HepG2 (cell line): ENCODE results near the gene SLC1A5. TPM values are rescaled to one million over a fixed set of nuclear protein-coding genes. Genes with fewer than 3 reads are reported as not detected.

Experiments
- CBX2 ChIP-seq, 2 experiments: fragments of 200-600 bp in 1 of 2; sonication (generic); formaldehyde crosslinking in 1 of 2; IDR thresholded peaks; 2 replicates each; pipeline versions ENCODE4 v1.7.0 to v1.8.1; 2018 to 2022; ENCODE audit warnings: low read depth in 2 of 2, low read length in 1 of 2, mild to moderate bottlenecking in 1 of 2, missing genetic modification reagents in 1 of 2
- HES4 ChIP-seq: sonication (generic); formaldehyde crosslinking; IDR thresholded peaks from 2 replicates; pipeline ENCODE4 v1.9.0; 2021; ENCODE audit warnings: mild to moderate bottlenecking, missing genetic modification reagents, borderline replicate concordance
- HMG20A ChIP-seq: IDR thresholded peaks from 2 replicates; pipeline ENCODE4 v1.6.1; 2016; ENCODE audit warnings: borderline replicate concordance
- KLF15 ChIP-seq: sonication (generic); formaldehyde crosslinking; IDR thresholded peaks from 2 replicates; pipeline ENCODE4 v1.8.1; 2023; ENCODE audit warnings: borderline replicate concordance, mild to moderate bottlenecking, inconsistent platforms, missing genetic modification reagents, mixed read lengths
- MAF1 ChIP-seq: sonication (generic); formaldehyde crosslinking; IDR thresholded peaks from 2 replicates; pipeline ENCODE4 v1.5.0; 2020; ENCODE audit warnings: missing genetic modification reagents, borderline replicate concordance
- MLLT10 ChIP-seq: sonication (generic); formaldehyde crosslinking; IDR thresholded peaks from 2 replicates; pipeline ENCODE4 v1.4.0; 2020; ENCODE audit warnings: missing genetic modification reagents
- PHF20 ChIP-seq: sonication (generic); formaldehyde crosslinking; IDR thresholded peaks from 2 replicates; pipeline ENCODE4 v1.5.0; 2020; ENCODE audit warnings: mild to moderate bottlenecking, missing genetic modification reagents
- RBAK ChIP-seq: sonication (generic); formaldehyde crosslinking; IDR thresholded peaks from 2 replicates; pipeline ENCODE4 v1.5.1; 2020; ENCODE audit warnings: mild to moderate bottlenecking, missing genetic modification reagents
- YEATS2 ChIP-seq: sonication (generic); formaldehyde crosslinking; IDR thresholded peaks from 2 replicates; pipeline ENCODE4 v1.4.0; 2020; ENCODE audit warnings: missing genetic modification reagents, borderline replicate concordance
- ZBTB1 ChIP-seq: sonication (generic); formaldehyde crosslinking; IDR thresholded peaks from 2 replicates; pipeline ENCODE4 v1.4.0; 2020; ENCODE audit warnings: missing genetic modification reagents, borderline replicate concordance
- ZBTB7B ChIP-seq: sonication (generic); formaldehyde crosslinking; IDR thresholded peaks from 2 replicates; pipeline ENCODE4 v1.4.0; 2020; ENCODE audit warnings: missing genetic modification reagents
- ZHX1 ChIP-seq: sonication (generic); formaldehyde crosslinking; IDR thresholded peaks from 2 replicates; pipeline ENCODE4 v1.8.1; 2022; ENCODE audit warnings: low read depth, mild to moderate bottlenecking, missing genetic modification reagents
- ZNF136 ChIP-seq: sonication (generic); formaldehyde crosslinking; IDR thresholded peaks from 2 replicates; pipeline ENCODE4 v1.8.1; 2022; ENCODE audit warnings: low read depth, mild to moderate bottlenecking, moderate library complexity, missing genetic modification reagents
- ZNF256 ChIP-seq: sonication (generic); formaldehyde crosslinking; conservative IDR thresholded peaks from 2 replicates; pipeline ENCODE4 v1.4.0; 2020; ENCODE audit warnings: missing genetic modification reagents
- ZNF317 ChIP-seq: sonication (generic); formaldehyde crosslinking; IDR thresholded peaks from 2 replicates; pipeline ENCODE4 v1.5.0; 2020; ENCODE audit warnings: mild to moderate bottlenecking, missing genetic modification reagents
- ZNF644 ChIP-seq: IDR thresholded peaks from 2 replicates; pipeline ENCODE4 v1.6.1; 2016; ENCODE audit warnings: low read depth
- polyA plus RNA-seq, 8 experiments: library from polyadenylated mRNA; depleted of rRNA in 3 of 8; stranded (reverse) in 7 of 8; unstranded in 1 of 8; fragments of >200 nt; fragmentation: Illumina TruSeq in 4 of 8; extraction: Trizol in 4 of 8; gene quantifications; 2 replicates each; pipeline versions ENCODE4 v1.2.1 to v1.2.3, GENCODE V29; 2011 to 2016; ENCODE audit warnings: low read depth in 4 of 8, missing spikeins in 1 of 8, mixed read lengths in 1 of 8; ENCODE audit not compliant: insufficient read depth in 1 of 8
- total RNA-seq, 5 experiments: library from RNA; depleted of rRNA; stranded (reverse); fragments of >200 nt; fragmentation: Illumina TruSeq; extraction: Trizol; gene quantifications; 2 replicates each; pipeline ENCODE4 v1.2.3, GENCODE V29; 2016; ENCODE audit warnings: low read depth in 1 of 5
- TF ChIP-seq, protein P1 (sequence below): sonication (generic); formaldehyde crosslinking; IDR thresholded peaks from 2 replicates; pipeline ENCODE4 v1.5.0; 2020; ENCODE audit warnings: mild to moderate bottlenecking, missing genetic modification reagents
- TF ChIP-seq, protein P2 (sequence below): sonication (generic); formaldehyde crosslinking; IDR thresholded peaks from 2 replicates; pipeline ENCODE4 v1.8.1; 2023; ENCODE audit warnings: mild to moderate bottlenecking, moderate library complexity, missing genetic modification reagents
- TF ChIP-seq, protein P3 (sequence below): IDR thresholded peaks from 2 replicates; pipeline ENCODE4 v1.6.1; 2016; ENCODE audit warnings: missing compliant biosample characterization, missing genetic modification reagents, borderline replicate concordance
- TF ChIP-seq, protein P4 (sequence below): sonication (generic); formaldehyde crosslinking; IDR thresholded peaks from 2 replicates; pipeline ENCODE4 v1.4.0; 2020; ENCODE audit warnings: mild to moderate bottlenecking, missing genetic modification reagents
- TF ChIP-seq, protein P5 (sequence below): sonication (generic); formaldehyde crosslinking; IDR thresholded peaks from 2 replicates; pipeline ENCODE4 v1.9.0; 2021; ENCODE audit warnings: missing genetic modification reagents, mild to moderate bottlenecking, borderline replicate concordance

The SLC1A5 gene
- total and polyA plus RNA-seq, 2 of the 13 experiments (the other 11 are each of a cell fraction or from before 2014, with no cell fraction given) = 120 to 159 TPM

- TF ChIP-seq, protein P1, sequence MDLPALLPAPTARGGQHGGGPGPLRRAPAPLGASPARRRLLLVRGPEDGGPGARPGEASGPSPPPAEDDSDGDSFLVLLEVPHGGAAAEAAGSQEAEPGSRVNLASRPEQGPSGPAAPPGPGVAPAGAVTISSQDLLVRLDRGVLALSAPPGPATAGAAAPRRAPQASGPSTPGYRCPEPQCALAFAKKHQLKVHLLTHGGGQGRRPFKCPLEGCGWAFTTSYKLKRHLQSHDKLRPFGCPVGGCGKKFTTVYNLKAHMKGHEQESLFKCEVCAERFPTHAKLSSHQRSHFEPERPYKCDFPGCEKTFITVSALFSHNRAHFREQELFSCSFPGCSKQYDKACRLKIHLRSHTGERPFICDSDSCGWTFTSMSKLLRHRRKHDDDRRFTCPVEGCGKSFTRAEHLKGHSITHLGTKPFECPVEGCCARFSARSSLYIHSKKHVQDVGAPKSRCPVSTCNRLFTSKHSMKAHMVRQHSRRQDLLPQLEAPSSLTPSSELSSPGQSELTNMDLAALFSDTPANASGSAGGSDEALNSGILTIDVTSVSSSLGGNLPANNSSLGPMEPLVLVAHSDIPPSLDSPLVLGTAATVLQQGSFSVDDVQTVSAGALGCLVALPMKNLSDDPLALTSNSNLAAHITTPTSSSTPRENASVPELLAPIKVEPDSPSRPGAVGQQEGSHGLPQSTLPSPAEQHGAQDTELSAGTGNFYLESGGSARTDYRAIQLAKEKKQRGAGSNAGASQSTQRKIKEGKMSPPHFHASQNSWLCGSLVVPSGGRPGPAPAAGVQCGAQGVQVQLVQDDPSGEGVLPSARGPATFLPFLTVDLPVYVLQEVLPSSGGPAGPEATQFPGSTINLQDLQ (CRISPR knock-in tag) = no peak
- TF ChIP-seq ZBTB1 = no peak
- no peak for TF ChIP-seq CBX2 (IDR thresholded peaks at IDR 0.05; ENCODE audit: low read depth, low read length)
- no peak for TF ChIP-seq CBX2 (CRISPR knock-in tag; IDR thresholded peaks at IDR 0.05; ENCODE audit: low read depth)
- TF ChIP-seq ZNF644 (CRISPR knock-in tag) = no peak
- TF ChIP-seq, protein P2, sequence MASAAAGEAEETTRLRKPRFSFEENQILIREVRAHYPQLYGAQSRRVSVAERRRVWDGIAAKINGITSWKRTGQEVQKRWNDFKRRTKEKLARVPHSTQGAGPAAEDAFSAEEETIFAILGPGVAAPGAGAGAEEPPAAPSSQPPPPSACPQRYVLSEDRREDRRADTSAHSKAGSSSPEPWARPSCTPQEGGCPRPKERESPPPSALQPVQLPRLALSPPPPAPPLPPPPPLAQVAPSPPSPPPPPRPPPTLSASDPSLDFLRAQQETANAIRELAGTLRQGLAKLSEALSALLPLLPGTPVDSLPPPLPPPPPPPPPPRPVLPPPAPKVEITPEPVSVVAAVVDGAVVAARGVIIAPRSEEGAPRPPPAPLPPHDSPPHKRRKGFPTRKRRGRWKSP (CRISPR knock-in tag) = no peak
- TF ChIP-seq ZBTB7B (CRISPR knock-in tag) = no peak
- no peak for TF ChIP-seq ZHX1 (CRISPR knock-in tag)
- no peak for TF ChIP-seq ZNF256 (CRISPR knock-in tag)
- TF ChIP-seq RBAK = no peak
- peak; percentile 26; the same call in 1 of the 2 replicates for TF ChIP-seq PHF20
- TF ChIP-seq ZNF136 (CRISPR knock-in tag) = no peak
- TF ChIP-seq, protein P3, sequence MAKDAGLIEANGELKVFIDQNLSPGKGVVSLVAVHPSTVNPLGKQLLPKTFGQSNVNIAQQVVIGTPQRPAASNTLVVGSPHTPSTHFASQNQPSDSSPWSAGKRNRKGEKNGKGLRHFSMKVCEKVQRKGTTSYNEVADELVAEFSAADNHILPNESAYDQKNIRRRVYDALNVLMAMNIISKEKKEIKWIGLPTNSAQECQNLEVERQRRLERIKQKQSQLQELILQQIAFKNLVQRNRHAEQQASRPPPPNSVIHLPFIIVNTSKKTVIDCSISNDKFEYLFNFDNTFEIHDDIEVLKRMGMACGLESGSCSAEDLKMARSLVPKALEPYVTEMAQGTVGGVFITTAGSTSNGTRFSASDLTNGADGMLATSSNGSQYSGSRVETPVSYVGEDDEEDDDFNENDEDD (CRISPR knock-in tag) = no peak
- TF ChIP-seq MAF1 (CRISPR knock-in tag) = 0 out of 2 replicates have a peak, but pooled peaks have one; percentile 23
- TF ChIP-seq KLF15 (CRISPR knock-in tag) = 0 out of 2 replicates have a peak, but pooled peaks have one; percentile 18
- no peak for TF ChIP-seq MLLT10 (CRISPR knock-in tag)
- 0 out of 2 replicates have a peak, but pooled peaks have one; percentile 11 for TF ChIP-seq ZNF317 (CRISPR knock-in tag)
- TF ChIP-seq, protein P4, sequence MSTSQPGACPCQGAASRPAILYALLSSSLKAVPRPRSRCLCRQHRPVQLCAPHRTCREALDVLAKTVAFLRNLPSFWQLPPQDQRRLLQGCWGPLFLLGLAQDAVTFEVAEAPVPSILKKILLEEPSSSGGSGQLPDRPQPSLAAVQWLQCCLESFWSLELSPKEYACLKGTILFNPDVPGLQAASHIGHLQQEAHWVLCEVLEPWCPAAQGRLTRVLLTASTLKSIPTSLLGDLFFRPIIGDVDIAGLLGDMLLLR (CRISPR knock-in tag) = no peak; the same call in 1 of the 2 replicates
- no peak for TF ChIP-seq HES4 (CRISPR knock-in tag)
- TF ChIP-seq YEATS2 (CRISPR knock-in tag) = no peak
- TF ChIP-seq HMG20A (CRISPR knock-in tag) = no peak
- TF ChIP-seq, protein P5, sequence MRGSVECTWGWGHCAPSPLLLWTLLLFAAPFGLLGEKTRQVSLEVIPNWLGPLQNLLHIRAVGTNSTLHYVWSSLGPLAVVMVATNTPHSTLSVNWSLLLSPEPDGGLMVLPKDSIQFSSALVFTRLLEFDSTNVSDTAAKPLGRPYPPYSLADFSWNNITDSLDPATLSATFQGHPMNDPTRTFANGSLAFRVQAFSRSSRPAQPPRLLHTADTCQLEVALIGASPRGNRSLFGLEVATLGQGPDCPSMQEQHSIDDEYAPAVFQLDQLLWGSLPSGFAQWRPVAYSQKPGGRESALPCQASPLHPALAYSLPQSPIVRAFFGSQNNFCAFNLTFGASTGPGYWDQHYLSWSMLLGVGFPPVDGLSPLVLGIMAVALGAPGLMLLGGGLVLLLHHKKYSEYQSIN (CRISPR knock-in tag) = no peak
These were observed 1.4 kb downstream of the SLC1A5 start (continued) for GRCh38 chr19:46787040-46787330.
